WTC11 (cell line): ENCODE data around the gene ARHGEF1. TPM values are rescaled to one million over a fixed set of nuclear protein-coding genes. Genes with fewer than 3 reads are reported as not detected.

ENCODE experiments used
- ATAC-seq: fragments of 200-7000 bp; cut with Tn5 transposase; 2 replicates; pipeline ENCODE4 v1.10.0; 2021; ENCODE audit warnings: mild to moderate bottlenecking, moderate library complexity
- CTCF ChIA-PET: fragments of 300-600 bp; sonication (Branson Sonifier 250); formaldehyde crosslinking; loops from one replicate; lab custom pipeline; 2021; ENCODE audit warnings: antibody characterized with exemption; lab: Charles Lee
- POLR2A ChIA-PET: fragments of 350-600 bp; sonication (Branson Sonifier 250); formaldehyde crosslinking; loops from one replicate; lab custom pipeline; 2021; ENCODE audit warnings: antibody characterized with exemption; lab: Charles Lee
- DNase-seq: peaks from one replicate; pipeline ENCODE4 v3.0.0; 2021; ENCODE audit warnings: low spot score
- H3K27ac Mint-ChIP-seq: 2 replicates; pipeline ENCODE4 v1.8.0; 2021; ENCODE audit warnings: mixed read lengths
- H3K27me3 Mint-ChIP-seq: 2 replicates; pipeline ENCODE4 v1.8.0; 2021; ENCODE audit warnings: low read depth, mild to moderate bottlenecking, moderate library complexity, mixed read lengths
- H3K36me3 Mint-ChIP-seq: 2 replicates; pipeline ENCODE4 v1.8.0; 2021; ENCODE audit warnings: mixed read lengths
- H3K4me1 Mint-ChIP-seq: 2 replicates; pipeline ENCODE4 v1.8.0; 2022; ENCODE audit warnings: mixed read lengths
- H3K4me3 Mint-ChIP-seq: 2 replicates; pipeline ENCODE4 v1.8.0; 2021; ENCODE audit warnings: mild to moderate bottlenecking, moderate library complexity, mixed read lengths
- H3K9me3 Mint-ChIP-seq: 2 replicates; pipeline ENCODE4 v1.8.0; 2021; ENCODE audit warnings: mixed read lengths
- AFF4 ChIP-seq: sonication (generic); formaldehyde crosslinking; IDR thresholded peaks from 2 replicates; pipeline ENCODE4 v1.8.1; 2023; ENCODE audit warnings: mild to moderate bottlenecking, missing genetic modification reagents, borderline replicate concordance
- CREM ChIP-seq: sonication (generic); formaldehyde crosslinking; IDR thresholded peaks from 2 replicates; pipeline ENCODE4 v1.8.1; 2022; ENCODE audit warnings: mild to moderate bottlenecking, missing genetic modification reagents, moderate library complexity
- HMGA2 ChIP-seq: fragments of 250-450 bp; sonication (Bioruptor Pico); IDR thresholded peaks from 2 replicates; pipeline ENCODE4 v1.4.0; 2021; ENCODE audit warnings: mild to moderate bottlenecking, moderate library complexity
- KAT7 ChIP-seq: sonication (generic); formaldehyde crosslinking; IDR thresholded peaks from 2 replicates; pipeline ENCODE4 v1.8.1; 2023; ENCODE audit warnings: missing genetic modification reagents, mild to moderate bottlenecking, borderline replicate concordance
- PRRX2 ChIP-seq: fragments of 250-450 bp; sonication (Bioruptor Pico); IDR thresholded peaks from 2 replicates; pipeline ENCODE4 v1.8.0; 2021; ENCODE audit warnings: mild to moderate bottlenecking
- SMAD3 ChIP-seq: sonication (generic); formaldehyde crosslinking; IDR thresholded peaks from 2 replicates; pipeline ENCODE4 v1.8.0; 2022; ENCODE audit warnings: missing genetic modification reagents, mild to moderate bottlenecking, borderline replicate concordance
- SP1 ChIP-seq: sonication (generic); formaldehyde crosslinking; conservative IDR thresholded peaks from 2 replicates; pipeline ENCODE4 v1.8.1; 2022; ENCODE audit warnings: missing genetic modification reagents
- TCF7 ChIP-seq: sonication (generic); formaldehyde crosslinking; IDR thresholded peaks from 2 replicates; pipeline ENCODE4 v1.8.0; 2022; ENCODE audit warnings: mild to moderate bottlenecking, low read depth, missing genetic modification reagents, moderate library complexity
- TEAD1 ChIP-seq: sonication (generic); formaldehyde crosslinking; IDR thresholded peaks from 2 replicates; pipeline ENCODE4 v1.8.0; 2022; ENCODE audit warnings: mild to moderate bottlenecking, missing genetic modification reagents
- TEAD4 ChIP-seq: sonication (generic); formaldehyde crosslinking; IDR thresholded peaks from 2 replicates; pipeline ENCODE4 v1.8.0; 2022; ENCODE audit warnings: mild to moderate bottlenecking, missing genetic modification reagents
- USF2 ChIP-seq: sonication (generic); formaldehyde crosslinking; IDR thresholded peaks from 2 replicates; pipeline ENCODE4 v1.8.1; 2023; ENCODE audit warnings: mild to moderate bottlenecking, missing genetic modification reagents, moderate library complexity
- ZBTB21 ChIP-seq: sonication (generic); formaldehyde crosslinking; IDR thresholded peaks from 2 replicates; pipeline ENCODE4 v1.8.1; 2023; ENCODE audit warnings: mild to moderate bottlenecking, missing genetic modification reagents, borderline replicate concordance
- ZNF416 ChIP-seq: fragments of 250-450 bp; sonication (Bioruptor Pico); IDR thresholded peaks from 2 replicates; pipeline ENCODE4 v1.9.0; 2021; ENCODE audit warnings: mild to moderate bottlenecking, inconsistent platforms
- ZNF423 ChIP-seq: fragments of 250-450 bp; sonication (Bioruptor Pico); IDR thresholded peaks from 2 replicates; pipeline ENCODE4 v2.1.2; 2022; ENCODE audit warnings: mild to moderate bottlenecking, moderate library complexity
- ZSCAN18 ChIP-seq: fragments of 250-450 bp; sonication (Bioruptor Pico); IDR thresholded peaks from 2 replicates; pipeline ENCODE4 v2.1.2; 2022; ENCODE audit warnings: mild to moderate bottlenecking, moderate library complexity
- total RNA-seq: library from RNA; stranded (reverse); gene quantifications from 3 replicates; pipeline ENCODE4 v1.2.3, GENCODE V29; 2021
- TF ChIP-seq, protein P1 (sequence below): sonication (generic); formaldehyde crosslinking; IDR thresholded peaks from 2 replicates; pipeline ENCODE4 v1.8.0; 2022; ENCODE audit warnings: mild to moderate bottlenecking, missing genetic modification reagents
- TF ChIP-seq, protein P2 (sequence below): sonication (generic); formaldehyde crosslinking; IDR thresholded peaks from 2 replicates; pipeline ENCODE4 v1.8.1; 2022; ENCODE audit warnings: low read depth, mild to moderate bottlenecking, moderate library complexity, missing genetic modification reagents, borderline replicate concordance
- TF ChIP-seq, protein P3 (sequence below): sonication (generic); formaldehyde crosslinking; IDR thresholded peaks from 2 replicates; pipeline ENCODE4 v1.8.1; 2023; ENCODE audit warnings: mild to moderate bottlenecking, moderate library complexity, missing genetic modification reagents
- TF ChIP-seq, protein P4 (sequence below): fragments of 250-450 bp; sonication (Bioruptor Pico); IDR thresholded peaks from 2 replicates; pipeline ENCODE4 v1.8.0; 2021; ENCODE audit warnings: mild to moderate bottlenecking

Gene ARHGEF1
- total RNA-seq, 1 experiment from 2014 or later: 102 TPM

GRCh38 chr19:41897820-41898219 lies 14.8 kb downstream of the ARHGEF1 start:
- ATAC-seq (no peak), DNase-seq (no peak)
- no peak overlapping the region for H3K27ac Mint-ChIP-seq
- no peak for TF ChIP-seq ZNF423 (CRISPR knock-in tag)
- TF ChIP-seq AFF4 (CRISPR knock-in tag): no peak
- no peak for TF ChIP-seq KAT7
- no peak for TF ChIP-seq CREM (CRISPR knock-in tag)
- TF ChIP-seq ZSCAN18: no peak
- no peak for TF ChIP-seq TEAD4
- no peak for TF ChIP-seq TCF7
- TF ChIP-seq, protein P1, sequence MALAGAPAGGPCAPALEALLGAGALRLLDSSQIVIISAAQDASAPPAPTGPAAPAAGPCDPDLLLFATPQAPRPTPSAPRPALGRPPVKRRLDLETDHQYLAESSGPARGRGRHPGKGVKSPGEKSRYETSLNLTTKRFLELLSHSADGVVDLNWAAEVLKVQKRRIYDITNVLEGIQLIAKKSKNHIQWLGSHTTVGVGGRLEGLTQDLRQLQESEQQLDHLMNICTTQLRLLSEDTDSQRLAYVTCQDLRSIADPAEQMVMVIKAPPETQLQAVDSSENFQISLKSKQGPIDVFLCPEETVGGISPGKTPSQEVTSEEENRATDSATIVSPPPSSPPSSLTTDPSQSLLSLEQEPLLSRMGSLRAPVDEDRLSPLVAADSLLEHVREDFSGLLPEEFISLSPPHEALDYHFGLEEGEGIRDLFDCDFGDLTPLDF (CRISPR knock-in tag): no peak
- TF ChIP-seq, protein P2, sequence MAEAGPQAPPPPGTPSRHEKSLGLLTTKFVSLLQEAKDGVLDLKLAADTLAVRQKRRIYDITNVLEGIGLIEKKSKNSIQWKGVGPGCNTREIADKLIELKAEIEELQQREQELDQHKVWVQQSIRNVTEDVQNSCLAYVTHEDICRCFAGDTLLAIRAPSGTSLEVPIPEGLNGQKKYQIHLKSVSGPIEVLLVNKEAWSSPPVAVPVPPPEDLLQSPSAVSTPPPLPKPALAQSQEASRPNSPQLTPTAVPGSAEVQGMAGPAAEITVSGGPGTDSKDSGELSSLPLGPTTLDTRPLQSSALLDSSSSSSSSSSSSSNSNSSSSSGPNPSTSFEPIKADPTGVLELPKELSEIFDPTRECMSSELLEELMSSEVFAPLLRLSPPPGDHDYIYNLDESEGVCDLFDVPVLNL (CRISPR knock-in tag): no peak
- TF ChIP-seq USF2 (CRISPR knock-in tag): no peak
- no peak for TF ChIP-seq PRRX2 (CRISPR knock-in tag)
- no peak for TF ChIP-seq ZBTB21
- TF ChIP-seq, protein P3, sequence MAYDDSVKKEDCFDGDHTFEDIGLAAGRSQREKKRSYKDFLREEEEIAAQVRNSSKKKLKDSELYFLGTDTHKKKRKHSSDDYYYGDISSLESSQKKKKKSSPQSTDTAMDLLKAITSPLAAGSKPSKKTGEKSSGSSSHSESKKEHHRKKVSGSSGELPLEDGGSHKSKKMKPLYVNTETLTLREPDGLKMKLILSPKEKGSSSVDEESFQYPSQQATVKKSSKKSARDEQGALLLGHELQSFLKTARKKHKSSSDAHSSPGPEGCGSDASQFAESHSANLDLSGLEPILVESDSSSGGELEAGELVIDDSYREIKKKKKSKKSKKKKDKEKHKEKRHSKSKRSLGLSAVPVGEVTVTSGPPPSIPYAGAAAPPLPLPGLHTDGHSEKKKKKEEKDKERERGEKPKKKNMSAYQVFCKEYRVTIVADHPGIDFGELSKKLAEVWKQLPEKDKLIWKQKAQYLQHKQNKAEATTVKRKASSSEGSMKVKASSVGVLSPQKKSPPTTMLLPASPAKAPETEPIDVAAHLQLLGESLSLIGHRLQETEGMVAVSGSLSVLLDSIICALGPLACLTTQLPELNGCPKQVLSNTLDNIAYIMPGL (CRISPR knock-in tag): no peak
- no peak for TF ChIP-seq TEAD1 (CRISPR knock-in tag)
- TF ChIP-seq ZNF416 (CRISPR knock-in tag): no peak
- TF ChIP-seq SMAD3: no peak
- POLR2A ChIA-PET: interaction anchor here (0.7 kb wide), 1 partner anchor 119 kb away, joined by 3 read pairs; no protein-coding TSS in a partner anchor
- no peak overlapping the region for H3K4me3 Mint-ChIP-seq
- peaks cover 3% of the 10 kb centered on the region for H3K4me1 Mint-ChIP-seq
- H3K36me3 Mint-ChIP-seq: peaks cover 28% of the 10 kb centered on the region
- no peaks in the 10 kb centered on the region for H3K27me3 Mint-ChIP-seq
- CTCF ChIA-PET: no interaction called here
- H3K9me3 Mint-ChIP-seq: no peaks in the 10 kb centered on the region

GRCh38 chr19:41898235-41898634 lies 15.3 kb downstream of the ARHGEF1 start:
- DNase-seq (no peak), ATAC-seq (no peak)
- no peaks in the 10 kb centered on the region for H3K9me3 Mint-ChIP-seq
- peaks cover 31% of the 10 kb centered on the region for H3K36me3 Mint-ChIP-seq
- H3K4me3 Mint-ChIP-seq: no peak overlapping the region
- ChIA-PET CTCF (interaction anchor here (0.6 kb wide), 1 partner anchor 23 kb away, joined by 3 read pairs; no protein-coding TSS in a partner anchor), POLR2A (interaction anchor here (0.7 kb wide), 1 partner anchor 118 kb away, joined by 3 read pairs; no protein-coding TSS in a partner anchor)
- H3K4me1 Mint-ChIP-seq: peaks cover 3% of the 10 kb centered on the region
- no peaks in the 10 kb centered on the region for H3K27me3 Mint-ChIP-seq
- no peak overlapping the region for H3K27ac Mint-ChIP-seq
- TF ChIP-seq AFF4 (CRISPR knock-in tag): no peak
- TF ChIP-seq, protein P4, sequence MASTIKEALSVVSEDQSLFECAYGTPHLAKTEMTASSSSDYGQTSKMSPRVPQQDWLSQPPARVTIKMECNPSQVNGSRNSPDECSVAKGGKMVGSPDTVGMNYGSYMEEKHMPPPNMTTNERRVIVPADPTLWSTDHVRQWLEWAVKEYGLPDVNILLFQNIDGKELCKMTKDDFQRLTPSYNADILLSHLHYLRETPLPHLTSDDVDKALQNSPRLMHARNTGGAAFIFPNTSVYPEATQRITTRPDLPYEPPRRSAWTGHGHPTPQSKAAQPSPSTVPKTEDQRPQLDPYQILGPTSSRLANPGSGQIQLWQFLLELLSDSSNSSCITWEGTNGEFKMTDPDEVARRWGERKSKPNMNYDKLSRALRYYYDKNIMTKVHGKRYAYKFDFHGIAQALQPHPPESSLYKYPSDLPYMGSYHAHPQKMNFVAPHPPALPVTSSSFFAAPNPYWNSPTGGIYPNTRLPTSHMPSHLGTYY (CRISPR knock-in tag): no peak
- TF ChIP-seq HMGA2: no peak
- TF ChIP-seq SP1 (CRISPR knock-in tag): no peak
- TF ChIP-seq, protein P2 (CRISPR knock-in tag): no peak
